ENCODE measurements around the gene PARD6B.
"Not testable (repeated sequence)": the region's sequence is repeated elsewhere in the genome, so short reads cannot be mapped to it uniquely, and the experiment has no call there.

PARD6B gene

DNA sequence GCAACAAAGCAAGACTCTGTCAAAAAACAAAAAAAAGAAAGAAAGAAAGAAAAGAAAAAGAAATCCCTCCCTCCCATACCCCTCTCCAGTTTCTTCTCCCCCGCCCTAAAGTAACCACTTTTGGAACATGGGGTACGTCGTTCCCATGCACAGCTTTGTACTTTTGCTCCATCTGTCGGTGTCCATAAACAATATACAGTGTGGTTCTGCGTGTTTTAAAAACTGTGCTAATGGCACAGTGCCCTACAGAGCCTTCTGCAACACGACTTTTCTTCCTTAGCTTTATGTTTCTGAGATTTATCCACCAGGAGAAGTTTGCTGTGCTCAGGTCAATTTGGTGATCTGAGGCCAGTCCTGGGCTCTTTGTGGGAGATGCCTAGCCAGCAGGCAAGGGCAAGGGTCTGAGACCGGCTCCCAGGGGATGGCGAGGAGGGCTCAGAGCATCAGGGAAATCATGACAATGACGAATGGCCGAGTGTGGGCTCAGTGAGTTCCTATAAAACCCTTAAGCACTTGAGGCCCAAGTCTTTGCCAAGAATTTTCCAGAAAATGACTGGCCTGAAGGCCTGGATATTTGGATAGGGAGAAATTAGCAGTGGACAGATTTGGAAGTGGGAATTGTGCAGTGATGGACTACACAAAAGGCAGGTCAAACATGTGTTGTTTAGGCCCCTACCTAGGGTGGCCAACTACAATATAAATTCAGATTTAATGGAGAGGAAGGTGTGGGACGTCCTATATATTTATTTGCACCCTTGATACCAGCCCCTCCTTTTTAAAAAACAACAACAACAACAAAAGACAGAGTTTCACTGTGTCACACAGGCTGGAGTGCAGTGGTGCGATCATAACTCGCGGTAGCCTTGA lies 61.6 kb downstream of the PARD6B start:
- DNase-seq (ENCODE audit: low read depth), result no peak
- H3K4me3 ChIP-seq (ENCODE audit: low read depth, low read length), result no peak overlapping the region
- in situ Hi-C loops (cut with HindIII; ENCODE audit: low sequenced_read_pairs), result no loop called here
- TF ChIP-seq CTCF (IDR thresholded peaks at IDR 0.05; ENCODE audit: low read depth, low read length, missing control alignments), result no peak

- DNase-seq (ENCODE audit: low read depth); in situ Hi-C loops (cut with HindIII; ENCODE audit: low sequenced_read_pairs); H3K4me3 ChIP-seq (ENCODE audit: low read depth, low read length): not testable (repeated sequence)
- peak; percentile 51 for TF ChIP-seq CTCF (IDR thresholded peaks at IDR 0.05; ENCODE audit: low read depth, low read length, missing control alignments)
These were observed 62.2 kb downstream of the PARD6B start for GRCh38 chr20:50793575-50794016.

DNA sequence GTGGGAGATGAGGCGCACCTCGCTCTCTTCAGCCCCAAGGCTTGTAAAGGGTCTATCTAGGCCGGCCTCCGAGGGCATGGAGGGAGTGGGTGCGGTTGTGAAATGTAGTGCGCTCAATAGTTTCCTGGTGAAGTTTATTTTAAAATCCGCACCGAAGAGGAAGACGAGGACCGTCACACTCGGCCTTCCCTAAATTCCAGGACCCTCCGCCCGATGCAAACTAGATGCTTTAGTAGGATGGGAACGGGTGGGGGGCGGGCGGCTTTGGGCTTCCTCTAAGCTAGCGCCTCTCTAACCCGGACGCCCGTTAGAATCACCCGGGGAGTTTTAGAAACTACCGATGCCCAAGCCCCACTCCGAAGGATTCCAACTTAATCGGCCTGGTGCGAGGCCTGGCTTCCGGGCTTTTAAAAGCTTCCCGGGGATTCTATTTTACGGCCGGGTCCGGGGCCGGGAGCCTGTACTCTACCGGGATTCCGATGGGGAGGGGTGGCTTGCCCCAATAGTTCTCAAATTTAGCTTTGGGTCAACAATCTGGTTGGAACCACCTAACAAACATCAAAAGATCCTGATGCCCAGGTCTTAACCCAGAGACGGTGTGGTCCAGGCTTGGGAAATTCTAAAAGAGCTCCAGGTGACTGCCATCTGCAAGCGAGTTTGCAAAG lies 62.9 kb downstream of the PARD6B start:
- in situ Hi-C loops (cut with HindIII; ENCODE audit: low sequenced_read_pairs), result no loop called here
- peak overlapping the region; percentile 27 for H3K4me3 ChIP-seq (ENCODE audit: low read depth, low read length)
- TF ChIP-seq CTCF (IDR thresholded peaks at IDR 0.05; ENCODE audit: low read depth, low read length, missing control alignments), result no peak
- DNase-seq (ENCODE audit: low read depth), result no peak

DNA sequence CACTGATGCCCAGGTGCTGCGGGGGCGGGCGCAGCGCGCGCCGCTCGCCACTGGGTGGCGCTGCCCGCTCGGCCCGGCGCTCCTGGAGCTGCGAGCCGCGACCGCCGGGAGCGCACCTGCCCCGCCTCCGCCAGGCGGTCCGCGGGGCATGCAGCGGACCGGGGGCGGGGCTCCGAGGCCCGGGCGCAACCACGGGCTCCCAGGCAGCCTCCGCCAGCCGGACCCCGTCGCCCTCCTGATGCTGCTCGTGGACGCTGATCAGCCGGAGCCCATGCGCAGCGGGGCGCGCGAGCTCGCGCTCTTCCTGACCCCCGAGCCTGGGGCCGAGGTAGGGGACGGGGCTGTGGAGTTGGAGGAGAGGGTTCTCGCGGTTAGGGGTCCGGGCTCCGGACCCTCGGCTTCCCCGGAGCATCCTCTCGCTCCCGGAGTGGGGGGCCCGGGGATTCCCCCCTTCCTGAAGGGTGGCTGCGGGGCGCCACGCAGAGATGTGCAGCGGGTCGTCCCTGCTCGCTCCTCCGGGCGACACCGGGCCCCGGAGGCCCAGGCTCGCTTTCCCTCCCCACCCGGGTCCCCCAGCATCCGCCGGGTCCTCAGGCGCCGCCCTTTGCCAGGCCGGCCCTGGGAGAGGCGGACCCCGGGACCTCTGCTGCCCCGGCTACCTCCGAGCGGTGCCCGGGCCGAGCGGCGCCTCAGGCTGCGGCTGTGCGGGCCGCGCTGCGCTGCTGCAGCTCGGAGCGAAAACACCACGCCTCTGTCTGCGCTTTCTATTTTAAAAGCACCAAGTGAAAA lies 63.7 kb downstream of the PARD6B start, which contains the start of gene BCAS4:
BCAS4 (plus strand) TSS at position 216 of the 789 bp plus-strand sequence; CDS start at position 239, 23 bp downstream.
- DNase-seq (ENCODE audit: low read depth), result peak; percentile 36
- in situ Hi-C loops (cut with HindIII; ENCODE audit: low sequenced_read_pairs), result no loop called here
- H3K4me3 ChIP-seq (ENCODE audit: low read depth, low read length), result peak within 1 kb of the TSS; percentile 69
- peak; percentile 64 for TF ChIP-seq CTCF (IDR thresholded peaks at IDR 0.05; ENCODE audit: low read depth, low read length, missing control alignments)

DNA sequence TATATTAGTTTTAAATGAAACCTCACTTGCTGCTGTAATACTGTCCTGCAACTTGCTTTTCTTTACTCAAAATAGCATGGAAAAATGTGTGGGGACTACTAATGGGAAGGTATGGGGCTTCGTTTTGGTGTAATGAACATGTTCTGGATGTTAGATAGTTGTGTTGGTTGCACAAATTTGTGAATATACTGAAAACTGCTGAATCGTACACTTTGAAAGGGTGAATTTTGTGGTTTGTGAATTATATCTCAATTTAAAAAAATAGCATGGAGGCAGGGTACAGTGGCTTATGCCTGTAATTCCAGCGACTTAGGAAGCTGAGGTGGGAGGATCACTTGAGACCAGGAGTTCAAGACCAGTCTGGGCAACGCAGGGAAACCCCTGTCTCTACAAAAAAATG lies 65.8 kb downstream of the PARD6B start:
- TF ChIP-seq CTCF (IDR thresholded peaks at IDR 0.05; ENCODE audit: low read depth, low read length, missing control alignments), result no peak
- DNase-seq (ENCODE audit: low read depth), result no peak
- in situ Hi-C loops (cut with HindIII; ENCODE audit: low sequenced_read_pairs), result no loop called here
- no peak overlapping the region for H3K4me3 ChIP-seq (ENCODE audit: low read depth, low read length)

DNA sequence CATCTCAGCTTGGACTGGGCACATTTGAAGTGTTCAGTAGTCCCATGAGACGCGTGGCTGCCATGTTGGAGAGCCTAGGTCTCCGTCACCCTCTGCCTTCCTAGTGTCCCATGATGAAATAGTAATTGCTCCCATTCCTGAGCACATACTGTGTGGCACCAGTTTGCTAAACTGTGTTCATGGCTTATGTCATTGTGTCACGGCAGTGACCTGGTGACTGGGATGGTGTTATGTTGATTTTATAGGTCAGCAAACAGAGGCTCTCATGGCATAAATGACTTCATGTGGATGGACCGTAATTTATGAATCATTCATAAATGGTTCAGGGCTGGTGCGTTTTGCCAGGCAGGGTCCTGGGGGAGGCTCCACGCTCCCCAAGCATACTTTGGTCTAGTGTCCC lies 67.3 kb downstream of the PARD6B start:
- TF ChIP-seq CTCF (IDR thresholded peaks at IDR 0.05; ENCODE audit: low read depth, low read length, missing control alignments), result no peak
- in situ Hi-C loops (cut with HindIII; ENCODE audit: low sequenced_read_pairs), result no loop called here
- DNase-seq (ENCODE audit: low read depth), result no peak
- H3K4me3 ChIP-seq (ENCODE audit: low read depth, low read length), result no peak overlapping the region

Measured in astrocyte of the cerebellum (primary cell).